ENCODE measurements around the gene KRTAP5-4. TPM values are rescaled to one million over a fixed set of nuclear protein-coding genes. Genes with fewer than 3 reads are reported as not detected.
"Not testable (repeated sequence)": the region's sequence is repeated elsewhere in the genome, so short reads cannot be mapped to it uniquely, and the experiment has no call there.

The KRTAP5-4 gene
- total and polyA plus RNA-seq, 10 donors = not detected

DNA sequence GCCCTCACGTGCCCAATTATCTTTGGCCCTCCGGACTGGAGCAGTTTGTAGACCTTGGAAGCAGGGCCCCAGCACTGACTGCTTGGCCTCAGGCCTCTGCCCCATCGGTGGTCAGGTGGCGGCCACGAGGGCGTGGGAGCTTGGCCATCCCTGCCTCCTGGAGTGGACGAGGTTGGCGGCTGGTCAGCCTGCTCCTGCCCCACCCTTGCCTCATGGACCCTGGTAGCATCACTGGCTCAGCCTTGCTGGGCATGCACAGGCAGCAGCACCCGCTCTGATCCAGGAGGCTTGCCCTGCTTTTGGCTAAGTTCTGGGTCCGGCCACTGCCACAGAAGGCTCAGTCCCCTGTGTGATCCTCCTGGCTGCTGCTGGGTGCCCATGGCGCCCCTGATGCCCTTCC is 17.8 kb downstream of the KRTAP5-4 start:
- no peaks in the 10 kb centered on the region for H3K9me3 ChIP-seq
- WGBS, 5 donors = 92 to 97% (median 93%) methylated on average over 6 to 11 of the region's 11 CpGs
- no peak overlapping the region for H3K4me3 ChIP-seq
- H3K27ac ChIP-seq = no peak overlapping the region
- intact Hi-C loops (cut with DNase I; ENCODE audit: low total_unique reads) = no loop called here
- no peaks in the 10 kb centered on the region for H3K36me3 ChIP-seq
- TF ChIP-seq, protein P1, sequence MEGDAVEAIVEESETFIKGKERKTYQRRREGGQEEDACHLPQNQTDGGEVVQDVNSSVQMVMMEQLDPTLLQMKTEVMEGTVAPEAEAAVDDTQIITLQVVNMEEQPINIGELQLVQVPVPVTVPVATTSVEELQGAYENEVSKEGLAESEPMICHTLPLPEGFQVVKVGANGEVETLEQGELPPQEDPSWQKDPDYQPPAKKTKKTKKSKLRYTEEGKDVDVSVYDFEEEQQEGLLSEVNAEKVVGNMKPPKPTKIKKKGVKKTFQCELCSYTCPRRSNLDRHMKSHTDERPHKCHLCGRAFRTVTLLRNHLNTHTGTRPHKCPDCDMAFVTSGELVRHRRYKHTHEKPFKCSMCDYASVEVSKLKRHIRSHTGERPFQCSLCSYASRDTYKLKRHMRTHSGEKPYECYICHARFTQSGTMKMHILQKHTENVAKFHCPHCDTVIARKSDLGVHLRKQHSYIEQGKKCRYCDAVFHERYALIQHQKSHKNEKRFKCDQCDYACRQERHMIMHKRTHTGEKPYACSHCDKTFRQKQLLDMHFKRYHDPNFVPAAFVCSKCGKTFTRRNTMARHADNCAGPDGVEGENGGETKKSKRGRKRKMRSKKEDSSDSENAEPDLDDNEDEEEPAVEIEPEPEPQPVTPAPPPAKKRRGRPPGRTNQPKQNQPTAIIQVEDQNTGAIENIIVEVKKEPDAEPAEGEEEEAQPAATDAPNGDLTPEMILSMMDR (IDR thresholded peaks at IDR 0.05 in 8 of 11, conservative IDR thresholded peaks at IDR 0.05 in 3 of 11) = no peak
- TF ChIP-seq POLR2AphosphoS5 (IDR thresholded peaks at IDR 0.05) = no peak
- no peak for TF ChIP-seq POLR2A (IDR thresholded peaks at IDR 0.05)
- H3K4me1 ChIP-seq = no peaks in the 10 kb centered on the region
- DNase-seq = peak; percentile 68
- peaks cover 0 to 64% (median 0%) of the 10 kb centered on the region in 7 donors for H3K27me3 ChIP-seq (replicated peaks in 1 of 7)

DNA sequence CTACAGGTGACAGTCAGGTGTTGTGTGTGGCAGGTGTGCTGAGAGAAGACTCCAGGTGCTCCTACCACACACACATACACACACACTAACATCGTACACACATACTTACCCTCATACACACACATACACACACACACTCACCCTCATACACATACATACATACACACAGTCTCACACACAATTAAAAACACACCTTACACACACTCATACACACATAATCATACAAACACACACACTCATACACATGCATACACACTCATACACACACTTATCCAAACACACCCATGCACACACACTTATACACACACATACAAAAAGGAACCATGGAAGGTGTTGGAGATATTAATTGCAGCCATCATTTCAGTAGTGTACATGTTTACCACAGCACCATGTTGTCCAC is 18.3 kb downstream of the KRTAP5-4 start:
- WGBS, 5 donors = 64 to 95% (median 86%) methylated on average over 1 of the region's 1 CpG
- no peak overlapping the region for H3K4me3 ChIP-seq
- H3K9me3 ChIP-seq = no peaks in the 10 kb centered on the region
- no peaks in the 10 kb centered on the region for H3K4me1 ChIP-seq
- peaks cover 0 to 63% (median 0%) of the 10 kb centered on the region in 7 donors for H3K27me3 ChIP-seq (replicated peaks in 1 of 7)
- intact Hi-C loops (cut with DNase I; ENCODE audit: low total_unique reads) = no loop called here
- TF ChIP-seq, protein P1 (IDR thresholded peaks at IDR 0.05 in 8 of 11, conservative IDR thresholded peaks at IDR 0.05 in 3 of 11) = no peak
- TF ChIP-seq POLR2AphosphoS5 (IDR thresholded peaks at IDR 0.05) (no peak), POLR2A (IDR thresholded peaks at IDR 0.05) (no peak)
- H3K27ac ChIP-seq = no peak overlapping the region
- no peaks in the 10 kb centered on the region for H3K36me3 ChIP-seq
- DNase-seq = no peak

DNA sequence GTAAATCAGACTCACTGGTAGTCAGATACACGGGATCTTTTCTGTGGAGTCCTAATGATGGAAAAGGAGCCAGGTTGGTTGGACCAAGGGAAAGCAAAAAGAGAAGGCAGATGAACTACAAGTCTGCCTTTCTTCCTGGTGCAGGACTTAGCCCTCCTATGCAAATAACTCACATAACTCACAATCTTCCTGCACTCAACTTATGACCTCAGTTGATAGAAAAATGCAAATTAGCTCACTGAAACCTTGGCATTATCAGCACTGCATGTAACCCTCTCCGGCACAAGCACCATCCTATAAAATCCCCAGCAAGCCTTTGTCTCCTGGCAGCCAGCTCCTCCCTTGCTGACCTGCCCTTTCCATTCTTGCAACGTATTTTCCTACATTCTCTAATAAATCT is 20.3 kb downstream of the KRTAP5-4 start:
- H3K4me1 ChIP-seq; H3K9me3 ChIP-seq; H3K27ac ChIP-seq; DNase-seq; H3K36me3 ChIP-seq; H3K4me3 ChIP-seq; intact Hi-C loops (cut with DNase I; ENCODE audit: low total_unique reads): not testable (repeated sequence)
- WGBS, 5 donors = 59 to 76% (median 70%) methylated on average over 3 of the region's 3 CpGs
- peaks cover 0 to 65% (median 0%) of the 10 kb centered on the region in 7 donors for H3K27me3 ChIP-seq (replicated peaks in 1 of 7)

DNA sequence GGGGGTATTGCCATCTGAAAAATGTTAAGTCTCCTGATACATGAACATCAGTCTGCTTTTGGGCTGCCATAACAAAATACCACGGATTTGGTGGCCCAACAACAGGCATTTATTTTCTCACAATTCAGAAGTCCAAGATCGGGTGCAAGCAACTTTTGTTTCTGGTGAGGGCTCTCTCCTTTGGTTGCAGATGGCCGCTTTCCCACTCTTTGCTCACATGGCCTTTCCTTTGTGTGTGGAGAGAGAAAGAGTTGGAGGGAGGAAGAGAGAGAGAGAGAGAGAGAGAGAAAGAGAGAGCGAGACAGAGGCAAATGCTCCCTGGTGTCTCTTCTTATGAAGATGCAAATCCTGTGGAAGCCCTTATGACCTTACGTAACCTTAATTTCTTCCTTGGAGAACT is 21.3 kb downstream of the KRTAP5-4 start:
- DNase-seq = no peak
- TF ChIP-seq POLR2A (IDR thresholded peaks at IDR 0.05) (no peak), POLR2AphosphoS5 (IDR thresholded peaks at IDR 0.05) (no peak)
- TF ChIP-seq, protein P1 (IDR thresholded peaks at IDR 0.05 in 8 of 11, conservative IDR thresholded peaks at IDR 0.05 in 3 of 11) = no peak
- Histone ChIP-seq H3K4me1 (peaks cover 0 to 15% (median 2%) of the 10 kb centered on the region in 6 donors), H3K27ac (no peak overlapping the region), H3K36me3 (no peaks in the 10 kb centered on the region), H3K4me3 (no peak overlapping the region), H3K27me3 (replicated peaks in 1 of 7) (peaks cover 0 to 72% (median 0%) of the 10 kb centered on the region in 7 donors), H3K9me3 (no peaks in the 10 kb centered on the region)
- intact Hi-C loops (cut with DNase I; ENCODE audit: low total_unique reads) = no loop called here
- WGBS, 5 donors = 70 to 78% (median 78%) methylated on average over 5 of the region's 5 CpGs

DNA sequence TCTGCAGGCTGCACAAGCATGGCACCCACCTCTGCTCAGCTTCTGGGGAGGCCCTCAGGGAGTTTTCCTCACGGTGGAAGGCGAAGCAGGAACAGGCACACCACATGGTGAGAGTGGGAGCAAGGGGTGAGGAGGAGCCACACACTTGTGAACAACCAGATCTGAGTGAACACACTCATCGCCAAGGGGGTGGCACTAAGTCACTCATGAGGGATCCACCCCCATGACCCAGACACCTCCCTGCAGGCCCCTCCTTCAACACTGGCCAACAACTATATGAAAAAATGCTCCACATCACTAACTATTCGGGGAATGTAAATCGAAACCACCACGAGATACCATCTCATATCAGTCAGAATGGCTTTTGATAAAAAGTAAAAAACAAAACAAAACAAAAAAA is 23.1 kb downstream of the KRTAP5-4 start:
- WGBS, 5 donors = 44 to 71% (median 62%) methylated on average over 5 to 6 of the region's 6 CpGs
- Histone ChIP-seq H3K4me1 (peaks cover 0 to 19% (median 6%) of the 10 kb centered on the region in 6 donors), H3K9me3 (no peaks in the 10 kb centered on the region), H3K27ac (no peak overlapping the region), H3K4me3 (no peak overlapping the region), H3K27me3 (replicated peaks in 1 of 7) (peaks cover 0 to 70% (median 0%) of the 10 kb centered on the region in 7 donors), H3K36me3 (no peaks in the 10 kb centered on the region)
- DNase-seq = peak; percentile 25
- intact Hi-C loops (cut with DNase I; ENCODE audit: low total_unique reads) = no loop called here
- TF ChIP-seq, protein P1 (IDR thresholded peaks at IDR 0.05 in 8 of 11, conservative IDR thresholded peaks at IDR 0.05 in 3 of 11) = no peak
- TF ChIP-seq POLR2A (IDR thresholded peaks at IDR 0.05) (no peak), POLR2AphosphoS5 (IDR thresholded peaks at IDR 0.05) (no peak)

DNA sequence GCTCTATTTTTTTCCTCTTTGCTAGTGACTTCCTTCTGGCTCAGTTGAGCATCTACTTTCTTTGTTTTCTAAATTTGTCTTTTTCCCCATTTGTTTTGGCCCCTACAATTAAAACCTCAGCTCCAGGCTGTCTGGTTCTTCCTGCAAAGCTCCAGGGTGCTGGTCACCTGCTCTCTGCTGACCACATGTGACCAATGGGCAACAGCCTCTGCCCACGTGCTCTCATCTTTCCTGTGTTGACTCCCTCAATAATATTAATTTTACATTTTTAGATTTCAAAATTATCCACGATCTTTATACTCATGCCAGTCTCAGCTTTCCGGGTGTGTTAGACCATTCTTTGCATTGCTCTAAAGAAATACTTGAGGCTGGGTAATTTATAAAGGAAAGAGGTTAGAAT is 23.5 kb downstream of the KRTAP5-4 start:
- intact Hi-C loops (cut with DNase I; ENCODE audit: low total_unique reads); H3K4me3 ChIP-seq; H3K27ac ChIP-seq; H3K36me3 ChIP-seq; H3K9me3 ChIP-seq; DNase-seq: not testable (repeated sequence)
- peaks cover 0 to 74% (median 0%) of the 10 kb centered on the region in 7 donors for H3K27me3 ChIP-seq (replicated peaks in 1 of 7)
- WGBS, 5 donors = 75 to 86% (median 81%) methylated on average over 3 of the region's 3 CpGs
- H3K4me1 ChIP-seq = peaks cover 0 to 19% (median 6%) of the 10 kb centered on the region in 6 donors

All from spleen (tissue), 11 donors.